ENCODE measurements around the gene RIC1.
"Not testable (repeated sequence)": the region's sequence is repeated elsewhere in the genome, so short reads cannot be mapped to it uniquely, and the experiment has no call there.

The RIC1 gene

GRCh38 chr9:5624655-5625054 lies 4.3 kb upstream of the RIC1 start (continued):
- TF ChIP-seq ZNF280C (tag by site-specific recombination; IDR thresholded peaks at IDR 0.05) (no peak), ZNF791 (tag by site-specific recombination; IDR thresholded peaks at IDR 0.05) (no peak), ZNF175 (tag by site-specific recombination; IDR thresholded peaks at IDR 0.05) (no peak), ZIC2 (tag by site-specific recombination; IDR thresholded peaks at IDR 0.05) (no peak)

GRCh38 chr9:5626727-5627634 lies 1.9 kb upstream of the RIC1 start:
- H3K27ac ChIP-seq (ENCODE audit: extremely low read depth, low read depth, low read length), result no peak overlapping the region
- no peaks in the 10 kb centered on the region for H3K4me1 ChIP-seq (ENCODE audit: control insufficient read depth, insufficient read depth, low read length)
- no peak overlapping the region for H3K4me3 ChIP-seq (ENCODE audit: low read depth, low read length)
- no peaks in the 10 kb centered on the region for H3K9me3 ChIP-seq (ENCODE audit: control insufficient read depth, insufficient read depth, low read depth, low read length)
- POLR2A ChIA-PET, result interaction anchor here (0.7 kb wide), 1 partner anchor 58 kb away, joined by 3 read pairs; no protein-coding TSS in a partner anchor
- CTCF ChIA-PET, result interaction anchor here (0.7 to 2.2 kb wide), 2 partner anchors 21 to 27 kb away, joined by 3 to 7 read pairs; no protein-coding TSS in a partner anchor
- no peaks in the 10 kb centered on the region for H3K36me3 ChIP-seq (ENCODE audit: control insufficient read depth in 2 of 2, insufficient read depth in 1 of 2, low read length in 2 of 2)
- TF ChIP-seq SCRT2 (tag by site-specific recombination; IDR thresholded peaks at IDR 0.05) (peak; percentile 76), ZBTB17 (tag by site-specific recombination; IDR thresholded peaks at IDR 0.05) (0 out of 2 replicates have a peak, but pooled peaks have one; percentile 11), PRDM6 (tag by site-specific recombination; IDR thresholded peaks at IDR 0.05) (0 out of 2 replicates have a peak, but pooled peaks have one; percentile 39), KLF7 (tag by site-specific recombination; IDR thresholded peaks at IDR 0.05; ENCODE audit: borderline replicate concordance) (no peak), ZNF660 (tag by site-specific recombination; IDR thresholded peaks at IDR 0.05) (0 out of 2 replicates have a peak, but pooled peaks have one; percentile 24), PRDM10 (tag by site-specific recombination; IDR thresholded peaks at IDR 0.05) (no peak)

GRCh38 chr9:5627686-5628085 lies 1.2 kb upstream of the RIC1 start:
- peak overlapping the region; percentile 70; the same call in 1 of the 2 replicates for H3K4me3 ChIP-seq (ENCODE audit: low read depth, low read length)
- POLR2A ChIA-PET, result interaction anchor here (0.7 to 1.4 kb wide), 8 partner anchors 19 to 642 kb away, joined by 3 to 6 read pairs (median 3); partner anchors contain the start of genes JAK2 and PLGRKT
- H3K4me1 ChIP-seq (ENCODE audit: control insufficient read depth, insufficient read depth, low read length); H3K9me3 ChIP-seq (ENCODE audit: control insufficient read depth, insufficient read depth, low read depth, low read length); H3K27ac ChIP-seq (ENCODE audit: extremely low read depth, low read depth, low read length); H3K36me3 ChIP-seq (ENCODE audit: control insufficient read depth in 2 of 2, insufficient read depth in 1 of 2, low read length in 2 of 2): not testable (repeated sequence)
- CTCF ChIA-PET, result interaction anchor here (0.7 to 2.2 kb wide), 2 partner anchors 21 to 27 kb away, joined by 3 to 7 read pairs; no protein-coding TSS in a partner anchor
